HG03039 (cell line): ENCODE results near the gene LRRK1.

Source experiments
- ATAC-seq: cut with Tn5 transposase; IDR thresholded peaks from one replicate; pipeline ENCODE4 v1.9.1; 2021; ENCODE audit warnings: mild to moderate bottlenecking, moderate library complexity; ENCODE audit not compliant: unreplicated experiment

LRRK1 gene

DNA sequence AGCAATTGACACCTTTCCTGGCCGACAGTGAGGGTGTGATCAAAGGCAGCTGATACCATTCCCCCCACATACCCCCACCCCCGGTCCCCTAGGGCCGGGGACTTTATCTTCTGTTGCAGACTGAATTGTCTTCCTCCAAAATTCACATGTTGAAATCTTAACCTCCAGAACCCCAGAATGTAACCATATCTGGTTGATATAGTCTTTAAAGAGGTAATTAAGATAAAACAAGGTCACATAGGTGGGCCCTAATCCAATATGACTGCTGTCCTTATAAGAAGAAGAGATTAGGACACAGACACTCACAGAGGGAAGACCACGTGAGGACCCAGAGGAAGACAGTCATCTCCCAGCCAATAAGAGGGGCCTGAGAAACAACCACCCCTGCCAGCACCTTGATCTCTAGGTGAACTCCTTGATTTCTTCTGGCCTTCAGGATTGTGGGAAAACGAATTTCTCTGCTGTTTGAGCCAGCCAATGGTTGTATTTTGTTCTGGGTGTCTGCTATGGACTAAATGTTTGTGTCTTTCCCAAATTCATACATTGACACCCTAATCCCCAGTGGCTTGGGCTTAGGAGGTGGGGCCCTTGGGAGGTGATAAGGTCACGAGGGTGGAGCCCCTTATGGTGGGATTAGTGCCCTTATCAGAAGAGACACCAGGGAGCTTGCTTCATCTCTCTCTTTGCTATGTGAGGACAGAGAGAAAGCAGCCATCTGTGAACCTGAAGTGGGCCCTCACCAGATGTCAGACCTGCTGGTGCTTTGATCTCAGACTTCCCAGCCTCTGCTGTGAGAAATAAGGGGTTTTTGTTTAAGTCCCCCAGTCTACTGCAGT, 188.7 kb downstream of the LRRK1 start:
- ATAC-seq: no peak

DNA sequence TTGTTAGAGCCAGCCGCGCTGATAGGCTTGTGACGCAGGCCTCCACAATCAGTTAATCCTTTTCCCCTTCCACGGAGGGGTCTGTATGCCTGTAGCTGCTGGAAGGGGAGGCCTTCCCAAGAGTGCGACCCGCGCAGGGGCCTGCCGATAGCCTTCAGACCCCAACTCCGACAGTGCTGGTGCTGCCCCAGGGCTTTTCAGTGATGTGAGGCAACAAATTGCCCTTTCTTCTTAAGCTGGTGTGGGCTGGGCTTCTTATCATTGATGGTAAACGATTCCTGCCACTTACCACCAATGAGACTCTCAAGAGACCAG, 189.3 kb downstream of the LRRK1 start:
- no peak for ATAC-seq

DNA sequence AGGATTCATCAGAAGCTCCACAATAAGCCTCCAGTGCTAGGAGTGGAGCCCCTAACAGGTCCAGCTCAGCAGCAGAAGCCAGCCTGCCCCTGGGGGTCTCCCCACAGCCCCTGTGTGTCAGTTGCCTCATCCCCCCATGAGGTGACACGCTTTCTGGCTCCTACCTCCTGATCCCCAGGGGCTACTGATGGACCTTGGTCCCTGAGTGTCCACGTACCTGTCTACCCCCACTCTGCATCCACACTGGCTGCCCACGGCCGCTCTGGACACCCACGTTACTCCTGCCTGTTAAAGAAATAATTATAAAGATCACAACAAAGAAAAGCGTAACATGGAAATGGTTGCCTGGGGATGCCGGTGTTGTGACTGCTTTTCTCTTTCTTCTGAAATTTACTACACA, 189.6 kb downstream of the LRRK1 start:
- no peak for ATAC-seq

DNA sequence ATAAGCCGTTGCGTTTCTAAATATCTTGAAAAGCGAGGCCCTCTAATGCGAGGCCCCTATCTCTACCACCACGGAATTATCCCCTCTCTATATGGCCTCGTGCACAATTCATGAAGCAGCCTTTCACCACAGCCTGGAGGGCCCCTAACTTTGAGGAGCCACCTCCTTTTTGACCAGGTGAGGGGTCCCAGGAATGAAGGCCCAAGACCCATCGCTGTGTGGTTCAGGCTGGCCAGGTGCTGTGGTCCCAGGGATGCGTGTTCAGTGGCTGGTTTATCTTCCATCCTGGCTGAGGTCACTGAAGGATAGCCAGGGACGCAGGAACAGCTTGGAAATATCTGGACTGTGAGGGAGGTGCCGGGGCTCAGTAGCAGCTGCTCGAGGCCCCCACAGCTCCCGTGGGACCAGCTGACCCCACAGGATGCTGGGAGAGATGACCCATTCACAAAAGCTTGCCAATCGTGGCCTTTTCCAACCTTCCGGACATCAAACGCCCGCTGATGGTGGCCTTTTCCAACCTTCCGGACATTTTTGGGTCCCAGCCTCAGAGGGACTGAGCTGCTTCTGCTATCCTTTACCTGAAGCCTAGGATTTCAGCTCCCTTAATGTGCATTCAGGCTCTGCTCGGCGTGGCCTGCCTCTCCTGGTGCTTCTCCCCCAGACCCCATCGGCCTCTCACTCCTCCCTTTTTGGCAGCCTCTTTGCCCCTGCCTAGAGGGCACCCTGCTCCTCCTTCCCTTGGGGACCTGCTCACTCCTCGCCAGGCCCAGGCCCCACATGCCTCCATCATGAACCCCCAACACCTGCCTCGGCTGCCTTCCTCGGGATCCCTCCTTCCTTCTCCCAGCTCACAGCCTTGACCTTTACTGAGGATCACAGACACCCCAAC, 191.8 kb downstream of the LRRK1 start:
- ATAC-seq: no peak

DNA sequence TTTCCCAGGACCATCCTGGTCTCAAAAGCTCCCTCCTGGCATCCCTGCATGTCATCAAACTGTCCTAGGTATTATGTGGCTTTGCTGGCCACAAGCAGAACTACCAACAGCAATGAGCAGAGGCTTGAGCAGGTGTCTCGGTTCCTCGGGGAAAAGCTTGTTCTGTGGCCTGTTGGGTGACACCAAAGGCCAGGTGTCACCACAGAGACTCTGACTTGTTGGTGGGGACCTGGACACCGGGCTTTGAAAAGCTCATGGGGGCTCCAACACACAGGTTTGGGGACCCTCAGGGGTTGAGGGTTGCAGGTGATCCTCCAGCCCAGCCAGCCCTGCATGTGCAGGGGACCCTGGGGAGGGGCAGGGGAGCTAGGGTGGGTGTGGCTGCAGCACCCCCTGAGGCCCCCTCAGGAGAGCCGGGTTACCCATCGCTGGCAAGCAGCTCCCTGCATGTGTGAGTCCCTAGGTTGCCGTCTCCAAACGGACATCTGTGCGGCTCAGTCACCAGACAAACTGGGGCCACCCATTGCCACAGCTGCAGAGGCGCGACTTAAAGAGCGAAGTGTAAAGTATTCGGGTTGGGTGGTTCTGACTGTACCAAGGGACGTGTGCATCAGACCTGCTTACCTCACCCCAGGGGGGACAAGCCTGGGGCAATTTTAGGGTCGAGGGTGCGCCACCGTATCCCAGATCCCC, 192.6 kb downstream of the LRRK1 start:
- no peak for ATAC-seq

DNA sequence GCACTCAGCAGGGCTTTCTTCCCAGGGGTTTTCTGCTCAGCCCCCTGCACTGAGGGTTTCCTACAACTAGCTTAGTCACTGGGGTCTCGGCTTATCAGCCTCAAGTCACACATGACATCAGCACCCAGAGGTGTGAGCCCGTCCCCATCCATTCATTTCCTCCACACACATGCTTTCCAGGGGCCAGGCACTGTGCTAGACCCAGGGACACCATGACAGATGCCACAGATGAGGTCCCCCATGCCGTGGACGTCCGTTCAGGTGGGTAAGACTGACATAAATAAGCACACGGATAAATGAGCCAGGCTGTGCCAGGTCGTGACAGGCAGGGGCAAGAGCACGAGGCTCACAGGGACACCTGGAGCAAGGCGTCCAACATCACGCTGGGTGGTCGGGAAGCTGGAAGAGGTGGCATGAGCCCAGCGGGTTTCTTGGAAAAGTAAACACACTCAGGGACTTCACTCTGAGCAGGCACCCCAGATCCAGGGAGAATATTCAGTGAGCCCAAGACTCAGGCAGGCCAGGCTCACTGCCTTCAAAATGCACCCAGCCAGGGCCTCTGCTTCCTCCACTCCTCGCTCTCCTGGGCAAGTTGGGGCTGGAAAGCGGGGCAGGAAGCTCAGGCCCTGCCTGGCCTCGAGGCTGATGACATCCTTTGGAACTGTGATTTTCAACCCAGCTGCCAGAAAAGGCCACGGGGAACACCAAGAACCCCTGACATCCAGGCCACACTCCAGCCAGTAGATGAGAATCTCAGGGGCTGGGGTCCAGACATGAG, 193.4 kb downstream of the LRRK1 start:
- no peak for ATAC-seq

DNA sequence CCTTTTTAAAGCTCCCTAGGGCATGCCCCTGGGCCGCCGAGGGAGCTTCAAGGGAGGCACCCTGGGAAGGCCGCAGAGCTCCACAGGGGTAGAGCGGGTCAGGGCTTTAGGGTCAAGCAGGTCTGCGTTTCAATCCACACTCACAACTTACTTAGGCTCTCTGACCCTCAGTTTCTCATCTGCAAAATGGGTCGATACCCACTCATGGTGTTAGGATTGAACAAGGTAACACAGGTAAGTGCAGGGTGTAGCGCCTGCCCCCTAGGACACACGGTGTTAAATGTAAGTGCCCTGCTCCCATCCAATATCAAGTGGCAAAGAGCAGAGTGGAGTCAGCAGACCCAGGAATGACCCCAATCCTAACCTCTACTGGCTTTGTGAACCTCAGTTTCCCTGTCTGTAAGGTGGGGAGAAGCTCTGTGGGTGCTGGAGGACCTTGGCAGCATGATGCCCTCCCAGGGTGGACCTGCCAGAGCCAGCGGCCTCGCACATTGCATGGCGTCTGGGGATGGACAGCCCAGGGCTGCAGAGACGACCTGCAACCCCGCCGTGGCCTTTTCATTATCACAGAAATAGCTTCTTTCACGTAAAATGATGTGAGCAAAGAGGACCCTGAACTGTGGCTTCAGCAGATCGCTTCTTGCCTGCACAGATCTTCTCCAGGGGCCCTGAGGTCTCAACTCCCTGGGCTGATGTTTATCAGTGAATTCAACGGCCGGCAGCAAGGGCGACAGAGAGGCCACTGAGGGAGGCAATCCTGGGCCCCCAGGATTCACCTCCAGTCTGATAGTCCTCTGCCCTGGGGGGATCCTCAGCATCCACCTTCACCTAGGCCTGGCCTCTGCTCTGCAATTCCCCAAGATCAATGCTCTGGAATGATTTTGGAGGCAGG, 194.2 kb downstream of the LRRK1 start:
- ATAC-seq: no peak

DNA sequence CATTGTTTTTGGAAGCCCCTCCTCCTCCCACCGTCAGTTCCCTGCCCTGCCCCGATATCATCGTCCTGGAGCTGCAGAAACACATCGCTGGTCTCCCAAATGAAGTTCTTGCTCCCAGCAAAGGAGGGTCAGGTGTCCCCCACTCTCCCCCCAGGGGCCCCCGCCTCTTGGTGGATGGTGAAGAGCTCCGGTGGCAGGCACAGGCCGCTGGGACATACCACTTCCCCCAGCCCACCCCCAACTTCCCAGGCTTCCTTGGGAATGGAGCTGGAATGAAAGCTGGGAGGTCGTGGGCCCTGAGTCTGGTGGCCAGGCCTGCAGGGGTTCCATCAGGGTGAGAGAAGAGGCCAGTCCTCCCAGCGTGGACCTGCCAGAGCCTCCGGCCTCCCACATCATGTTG, 195.0 kb downstream of the LRRK1 start:
- ATAC-seq: no peak

DNA sequence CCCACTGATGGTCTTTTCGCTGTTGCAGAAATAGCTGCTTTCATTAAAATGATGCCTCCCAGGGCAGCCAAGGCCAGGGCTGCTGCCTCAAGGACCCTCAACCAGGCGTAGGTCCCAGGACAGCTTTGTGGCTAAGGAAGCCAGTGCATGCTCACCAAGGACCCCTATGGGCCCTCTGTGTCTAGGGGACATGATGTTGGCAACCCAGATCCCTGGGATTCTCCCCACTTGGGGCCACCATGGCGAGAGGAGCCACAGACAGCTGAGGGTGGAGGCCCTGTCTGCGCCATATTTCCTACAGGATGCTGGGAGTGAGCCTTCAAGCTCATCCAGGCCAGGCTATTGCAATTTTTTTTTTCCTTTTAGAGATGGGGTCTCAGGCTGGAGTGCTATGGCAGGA, 195.5 kb downstream of the LRRK1 start:
- no peak for ATAC-seq

DNA sequence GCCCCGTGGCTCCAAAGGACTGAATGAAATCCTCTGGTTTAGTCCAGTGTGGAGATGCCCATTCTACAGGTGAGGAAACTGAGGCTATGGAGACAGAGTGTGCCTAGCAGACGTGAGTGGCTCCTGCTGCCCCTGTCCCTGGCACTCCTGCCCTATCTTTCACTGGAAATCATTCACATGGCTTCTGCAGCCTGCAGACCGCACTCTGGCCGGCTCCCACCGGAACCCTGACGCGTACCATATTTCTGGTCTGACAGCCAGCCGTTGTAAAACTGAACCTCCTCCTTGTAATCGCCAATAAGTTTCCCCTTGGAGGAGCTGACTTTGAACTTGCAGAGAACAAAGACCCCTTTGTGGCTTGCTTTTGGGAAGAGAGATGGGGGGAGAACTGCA, 196.2 kb downstream of the LRRK1 start:
- ATAC-seq: no peak

DNA sequence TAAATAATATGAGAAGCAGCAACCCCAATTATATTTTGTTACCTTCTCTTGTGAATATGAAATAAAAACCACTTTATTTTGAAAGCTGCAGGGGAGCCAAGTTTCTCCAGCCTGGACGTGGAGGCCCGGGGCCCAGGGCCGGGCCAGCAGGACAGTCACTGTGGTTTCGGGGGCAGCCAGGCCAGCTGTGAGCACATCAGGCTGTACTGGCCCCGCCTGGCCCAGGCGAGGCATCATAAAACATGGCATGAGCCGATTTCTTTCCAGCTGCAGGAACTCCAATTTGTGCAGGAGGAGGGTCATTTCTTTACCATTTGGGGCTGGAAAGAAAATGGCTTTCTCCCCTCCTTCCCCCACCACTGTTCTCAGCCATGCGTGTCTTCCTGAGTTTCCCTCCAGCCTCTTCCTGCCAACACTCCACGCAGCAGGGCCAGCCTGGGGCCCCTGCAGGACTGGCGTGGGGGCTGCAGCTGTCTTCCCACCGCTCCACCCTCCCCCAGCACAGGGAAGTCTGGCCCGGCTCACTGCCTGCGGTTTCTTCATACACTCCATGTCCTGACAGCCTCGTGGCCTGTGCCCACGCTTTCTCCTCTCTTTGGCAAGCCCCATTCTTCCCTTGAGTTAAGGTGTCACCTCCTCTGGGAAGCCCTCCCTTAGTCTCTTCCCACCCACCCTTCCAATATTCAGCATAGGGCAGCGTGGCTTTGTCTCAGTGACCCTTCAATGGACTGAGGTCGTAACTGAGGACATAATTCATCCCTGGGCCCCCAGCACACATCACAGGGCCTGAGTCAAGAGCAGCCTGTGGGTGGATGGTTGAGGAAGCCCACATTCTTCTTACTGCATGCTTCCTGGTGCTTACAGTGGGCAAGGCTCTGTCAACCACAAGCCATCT, 196.9 kb downstream of the LRRK1 start:
- ATAC-seq: no peak

DNA sequence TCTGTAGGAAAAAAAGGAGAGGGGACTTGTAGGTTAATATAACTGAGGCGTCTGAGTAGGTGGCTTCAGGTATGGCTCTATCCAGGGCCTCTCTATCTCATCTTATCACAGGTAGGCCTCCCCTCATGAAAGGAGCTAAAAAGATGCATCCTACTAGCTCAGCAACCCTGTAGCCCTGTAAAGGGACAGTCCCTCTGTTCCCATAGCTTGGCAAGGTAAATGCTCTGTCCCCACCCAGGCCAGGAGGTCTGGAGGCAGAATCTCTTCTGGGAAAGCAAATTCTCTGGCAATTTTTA, 197.5 kb downstream of the LRRK1 start:
- ATAC-seq: no peak

DNA sequence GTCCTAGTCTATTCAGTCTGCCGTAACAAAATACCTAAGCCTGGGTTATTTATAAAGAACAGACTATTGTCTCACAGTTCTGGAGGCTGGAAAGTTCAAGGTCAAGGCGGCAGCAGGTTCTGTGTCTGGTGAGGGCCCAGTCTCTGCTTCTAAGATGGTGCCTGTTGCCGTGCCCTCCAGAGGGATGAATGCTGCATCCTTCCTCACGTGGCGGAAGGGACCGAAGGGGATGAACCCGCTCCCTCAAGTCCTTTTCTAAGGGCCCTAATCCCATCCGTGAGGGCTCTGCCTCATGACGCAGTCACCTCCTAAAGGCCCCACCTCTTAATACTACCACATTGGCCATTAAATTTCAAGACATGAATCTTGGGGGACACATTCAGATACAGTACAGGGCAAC, 199.0 kb downstream of the LRRK1 start:
- ATAC-seq: no peak

DNA sequence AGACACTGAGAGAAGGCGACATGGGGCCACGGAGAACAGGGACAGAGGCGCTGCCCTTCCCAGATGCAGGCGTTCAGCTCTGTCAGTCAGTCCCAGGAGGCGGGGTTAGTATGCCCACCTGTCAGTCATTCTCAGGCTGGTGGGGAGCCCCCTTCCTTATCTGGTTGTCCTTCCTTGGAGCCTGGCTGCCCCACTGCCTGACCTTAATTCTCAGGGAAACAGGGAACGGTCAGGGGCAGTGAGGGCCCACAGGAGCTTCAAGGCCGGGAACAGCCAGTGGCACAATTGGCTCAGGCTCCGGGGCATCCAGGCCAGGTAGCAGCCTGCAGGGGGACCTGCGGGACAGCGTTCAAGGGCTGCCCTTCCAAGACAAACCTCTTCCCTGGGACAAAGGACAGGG, 199.5 kb downstream of the LRRK1 start:
- ATAC-seq: no peak

DNA sequence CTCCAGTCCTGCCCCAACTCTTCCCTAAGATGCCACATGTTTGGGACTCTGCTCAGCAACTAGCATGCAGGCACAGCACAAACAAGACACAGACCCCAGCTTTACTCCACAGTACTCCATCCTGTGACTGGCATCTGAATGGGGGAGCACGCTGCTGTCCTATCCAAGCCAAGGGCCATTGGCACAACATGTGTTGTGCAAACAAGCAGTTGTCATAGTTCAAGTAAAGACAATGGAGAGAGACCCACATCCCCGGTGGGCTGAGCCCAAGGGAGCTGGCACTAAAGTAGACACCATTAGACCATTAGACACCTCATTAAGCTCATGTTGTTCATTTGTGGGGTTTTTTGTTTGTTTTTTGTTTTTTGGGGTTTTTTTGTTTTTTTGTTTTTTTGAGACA, 200.0 kb downstream of the LRRK1 start:
- ATAC-seq: no peak
